Measurements from ENCODE around the gene RAB11B.
"Not testable (repeated sequence)": the region's sequence is repeated elsewhere in the genome, so short reads cannot be mapped to it uniquely, and the experiment has no call there.

Gene RAB11B

DNA sequence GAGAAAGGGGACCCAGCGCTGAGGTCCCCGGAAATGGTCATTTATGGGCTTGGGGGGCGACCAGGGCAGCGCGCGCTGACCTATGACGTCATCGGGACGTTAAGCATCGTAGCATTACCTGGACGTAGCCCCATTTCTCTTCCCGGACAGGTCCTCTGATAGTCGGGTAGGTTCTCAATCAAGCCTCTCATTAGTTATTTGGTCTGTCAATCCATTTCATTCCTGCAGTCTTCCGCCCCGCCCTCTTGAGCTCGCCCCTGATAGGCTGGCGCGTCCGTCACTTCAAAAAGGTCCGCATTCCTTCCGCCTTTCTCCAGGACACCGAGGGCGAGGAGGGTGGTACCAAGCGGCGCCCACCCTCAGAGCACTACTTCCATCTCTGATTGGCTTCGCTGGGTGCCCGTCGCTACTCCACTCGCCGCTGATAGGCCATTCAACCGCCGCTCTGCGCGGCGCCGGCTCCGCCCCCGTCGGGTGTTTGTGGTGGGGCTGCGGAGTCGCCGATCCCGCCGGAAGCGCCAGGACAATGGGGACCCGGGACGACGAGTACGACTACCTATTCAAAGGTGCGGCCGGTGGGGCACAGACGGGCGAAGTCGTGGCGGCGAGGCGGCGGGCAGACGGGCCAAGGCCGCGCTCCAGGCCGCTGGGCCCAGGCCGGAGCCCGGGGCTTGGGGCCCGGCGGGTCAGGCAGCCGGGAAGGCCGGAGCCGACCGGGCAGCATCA is at the start of gene RAB11B:
Gene RAB11B, plus strand, starts transcription at position 470 of the 726 bp plus-strand sequence. Its CDS starts 57 bp downstream, at position 527.
- peak; percentile 100 for DNase-seq

DNA sequence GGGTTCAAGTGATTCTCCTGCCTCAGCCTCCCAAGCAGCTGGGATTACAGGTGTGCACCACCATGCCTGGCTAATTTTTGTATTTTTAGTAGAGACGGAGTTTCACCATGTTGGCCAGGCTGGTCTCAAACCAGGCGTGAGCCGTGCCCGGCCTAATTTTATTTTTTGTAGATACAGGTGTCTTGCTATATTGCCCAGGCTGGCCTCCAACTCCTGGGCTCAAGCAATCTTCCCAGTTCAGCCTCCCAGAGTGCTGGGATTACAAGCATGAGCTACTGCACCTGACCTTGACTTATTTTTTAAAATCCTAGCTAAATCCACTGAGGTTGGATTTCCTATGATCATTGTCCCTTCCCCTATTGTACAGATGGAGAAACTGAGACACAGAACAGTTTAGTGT is 48.7 kb upstream of the RAB11B start:
- DNase-seq: not testable (repeated sequence)

DNA sequence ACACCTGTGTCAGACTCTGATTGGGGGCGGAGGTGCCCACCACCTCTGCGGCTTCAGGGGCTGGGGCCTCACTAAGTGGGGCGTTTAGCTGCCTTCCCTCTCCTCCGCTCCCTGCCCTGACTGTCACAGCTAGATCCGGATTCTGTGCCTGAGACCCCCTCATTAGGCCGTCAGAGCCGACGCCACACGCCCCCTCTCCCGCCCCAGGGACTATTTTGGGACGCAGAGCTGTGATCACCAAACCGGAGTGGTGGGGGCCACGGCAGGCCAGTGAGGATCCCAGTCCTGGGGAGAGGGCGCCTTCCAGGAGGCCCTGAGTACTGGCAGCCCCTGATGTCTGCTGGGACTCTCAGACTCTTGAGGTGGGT is 47.9 kb upstream of the RAB11B start:
- no peak for DNase-seq

DNA sequence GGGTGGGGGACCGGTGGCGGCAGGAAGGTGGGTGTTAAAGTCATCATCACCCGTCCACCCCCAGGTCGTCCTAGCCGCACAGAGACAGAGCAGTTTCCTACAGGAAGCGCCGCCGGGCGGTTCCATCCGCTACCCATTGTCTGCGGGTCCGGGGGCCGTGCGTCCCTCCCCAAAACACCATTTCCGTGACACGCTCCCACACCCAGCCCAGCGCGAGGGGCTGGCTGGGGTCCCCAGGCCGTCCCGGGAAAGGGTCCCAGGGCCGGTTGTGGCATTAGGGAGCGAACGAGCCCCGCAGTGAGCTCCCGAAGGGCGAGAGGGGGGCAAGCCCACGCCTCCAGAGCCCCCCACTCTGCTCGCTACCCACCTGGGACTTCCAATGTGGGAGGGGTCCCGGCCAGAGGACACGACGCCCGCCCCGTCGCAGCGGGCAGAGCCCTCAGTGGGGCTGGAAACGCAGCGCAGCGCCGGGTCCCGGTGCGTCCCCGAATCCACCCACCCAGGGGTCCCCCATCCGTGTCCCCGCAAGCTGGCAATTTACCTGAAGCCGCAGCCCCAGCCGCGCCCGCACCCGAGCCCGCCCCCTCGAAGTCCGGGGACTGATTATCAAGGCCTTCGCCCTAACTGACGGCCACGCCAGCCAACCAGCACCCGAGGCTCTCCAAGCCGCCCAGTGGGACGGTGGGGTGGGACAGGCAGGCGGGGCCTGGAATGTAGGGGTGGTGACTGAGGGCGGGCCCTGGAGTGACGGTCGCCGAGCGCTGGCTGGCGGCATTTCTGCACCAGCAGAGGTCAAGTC is 47.3 kb upstream of the RAB11B start, which contains the start of gene KANK3:
Gene KANK3, minus strand, starts transcription at position 579 of the 799 bp plus-strand sequence. CDS start 5,434 bp downstream, outside the sequence.
- DNase-seq: peak; percentile 94

DNA sequence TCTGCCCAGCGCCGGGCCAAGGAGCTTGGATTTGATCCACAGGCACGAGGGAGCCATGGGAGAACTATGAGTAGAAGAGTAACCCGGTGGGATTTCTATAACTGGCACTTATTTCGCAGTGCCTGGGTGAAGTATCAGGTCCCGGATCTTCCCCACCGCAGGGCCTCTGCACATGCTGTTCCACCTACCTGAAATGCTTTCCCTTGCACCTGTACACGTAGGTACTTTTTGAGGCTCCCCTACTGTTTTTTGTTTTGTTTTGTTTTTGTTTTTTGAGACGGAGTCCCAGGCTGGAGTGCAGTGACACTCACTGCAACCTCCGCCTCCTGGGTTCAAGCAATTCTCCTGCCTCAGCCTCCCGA is 46.7 kb upstream of the RAB11B start:
- no peak for DNase-seq

DNA sequence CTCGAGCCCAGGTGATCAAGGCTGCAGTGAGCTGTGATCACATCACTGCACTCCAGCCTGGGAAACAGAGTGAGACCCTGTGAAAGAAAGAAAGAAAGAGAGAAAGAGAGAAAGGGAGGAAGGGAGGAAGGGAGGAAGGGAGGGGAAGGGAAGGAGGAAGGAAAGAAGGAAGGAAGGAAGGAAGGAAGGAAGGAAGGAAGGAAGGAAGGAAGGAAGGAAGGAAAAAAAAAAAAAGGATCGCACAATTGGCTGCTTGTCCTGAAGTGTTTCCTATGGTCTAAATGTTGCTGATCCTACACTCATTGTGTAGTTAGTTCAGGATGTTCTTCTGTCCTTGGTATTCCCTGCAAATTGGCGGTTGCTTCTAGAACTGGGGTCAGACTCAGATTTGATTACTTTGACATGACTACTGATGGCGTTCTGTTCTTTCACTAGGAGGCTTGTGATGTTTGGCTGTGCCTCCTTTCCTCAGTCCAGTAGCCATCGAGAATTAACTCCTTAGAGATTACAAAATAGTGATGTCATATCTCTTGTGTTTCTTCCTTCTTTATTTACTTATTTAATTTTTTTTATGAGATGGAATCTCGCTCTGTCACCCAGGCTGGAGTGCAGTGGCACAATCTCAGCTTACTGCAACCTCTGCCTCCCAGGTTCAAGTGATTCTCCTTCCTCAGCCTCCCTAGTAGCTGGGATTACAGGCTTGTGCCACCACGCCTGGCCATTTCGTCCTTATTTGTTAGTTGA is 40.4 kb upstream of the RAB11B start:
- DNase-seq: not testable (repeated sequence)

DNA sequence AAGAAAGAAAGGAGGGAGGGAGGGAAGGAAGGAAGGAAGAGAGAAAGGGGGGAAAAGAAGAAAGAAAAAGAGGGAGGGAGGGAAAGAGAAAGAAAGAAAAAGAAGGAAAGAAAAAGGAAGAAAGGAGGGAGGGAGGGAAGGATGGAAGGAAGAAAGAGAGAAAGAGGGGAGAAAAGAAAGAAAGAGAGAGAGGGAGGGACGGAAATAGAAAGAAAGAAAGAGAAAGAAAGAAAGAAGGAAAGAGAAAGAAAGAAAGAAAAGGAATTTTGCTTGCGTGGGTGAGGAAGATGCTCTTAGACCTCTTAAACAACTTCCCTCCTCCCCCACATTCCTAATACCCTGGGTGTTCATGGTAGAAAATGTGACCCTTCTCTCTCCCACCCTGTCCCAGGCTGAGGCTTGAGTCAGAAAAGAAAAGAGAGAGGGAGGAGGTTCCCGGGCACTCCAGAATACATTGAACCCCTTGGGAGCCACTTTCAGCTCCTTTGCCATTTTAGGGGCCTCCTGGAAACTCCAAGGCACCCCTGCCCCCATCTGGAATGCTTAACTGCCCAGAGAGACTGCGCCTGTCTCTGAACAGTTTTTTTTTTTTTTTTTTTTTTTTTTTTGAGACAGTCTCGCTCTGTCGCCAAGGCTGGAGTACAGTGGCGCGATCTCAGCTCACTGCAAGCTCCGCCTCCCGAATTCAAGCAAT is 37.9 kb upstream of the RAB11B start:
- no peak for DNase-seq

DNA sequence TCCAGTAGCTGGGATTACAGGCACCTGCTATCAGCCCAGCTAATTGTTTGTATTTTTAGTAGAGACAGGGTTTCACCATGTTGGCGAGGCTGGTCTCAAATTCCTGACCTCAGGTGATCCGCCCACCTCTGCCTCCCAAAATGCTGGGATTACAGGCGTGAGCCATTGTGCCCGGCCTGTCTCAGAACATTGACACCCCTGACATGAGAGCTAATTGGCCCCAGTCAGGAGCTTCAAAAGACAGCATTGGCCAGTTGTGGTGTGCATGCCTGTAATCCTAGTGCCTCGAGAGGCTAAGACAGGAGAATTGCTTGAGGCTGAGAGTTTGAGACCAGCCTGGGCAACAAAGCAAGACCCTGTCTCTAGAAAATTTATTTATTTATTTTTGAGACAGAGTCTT is 37.3 kb upstream of the RAB11B start:
- not testable (repeated sequence) for DNase-seq

DNA sequence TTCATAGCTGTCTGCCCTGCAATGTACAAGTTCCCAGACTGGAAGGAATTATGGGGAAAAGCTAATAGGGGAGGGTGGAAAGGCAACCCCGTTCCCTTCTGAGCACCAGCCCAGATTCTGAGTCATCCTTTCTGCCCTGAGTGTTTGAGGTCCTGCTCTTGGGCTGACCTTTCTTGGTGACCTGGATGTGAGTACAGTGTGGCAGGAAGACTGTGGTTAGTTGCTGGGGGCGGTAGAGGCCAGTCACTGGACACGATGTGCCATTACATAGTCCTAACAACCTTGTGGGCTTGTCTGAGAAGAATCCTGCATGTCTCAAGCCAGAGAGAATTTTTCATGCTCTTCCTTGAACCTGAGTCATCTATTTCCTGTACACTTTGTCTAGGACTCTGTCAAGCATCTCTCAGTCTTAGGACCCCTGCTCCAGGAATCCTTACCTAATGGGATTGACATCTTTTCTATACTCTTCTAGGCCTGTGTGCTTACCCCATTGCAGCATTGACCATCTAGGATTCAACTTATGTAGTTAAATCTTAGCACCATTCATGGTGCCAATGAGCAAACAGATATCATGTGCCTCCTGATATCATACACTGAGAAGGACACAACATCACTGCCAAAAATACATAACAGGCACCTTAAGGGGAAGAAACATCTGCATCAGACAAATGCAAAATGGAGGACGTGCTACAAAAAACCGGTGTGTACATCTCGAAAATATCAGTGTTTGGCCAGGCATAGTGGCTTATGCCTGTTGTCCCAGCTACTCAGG is 34.3 kb upstream of the RAB11B start:
- DNase-seq: peak; percentile 21

DNA sequence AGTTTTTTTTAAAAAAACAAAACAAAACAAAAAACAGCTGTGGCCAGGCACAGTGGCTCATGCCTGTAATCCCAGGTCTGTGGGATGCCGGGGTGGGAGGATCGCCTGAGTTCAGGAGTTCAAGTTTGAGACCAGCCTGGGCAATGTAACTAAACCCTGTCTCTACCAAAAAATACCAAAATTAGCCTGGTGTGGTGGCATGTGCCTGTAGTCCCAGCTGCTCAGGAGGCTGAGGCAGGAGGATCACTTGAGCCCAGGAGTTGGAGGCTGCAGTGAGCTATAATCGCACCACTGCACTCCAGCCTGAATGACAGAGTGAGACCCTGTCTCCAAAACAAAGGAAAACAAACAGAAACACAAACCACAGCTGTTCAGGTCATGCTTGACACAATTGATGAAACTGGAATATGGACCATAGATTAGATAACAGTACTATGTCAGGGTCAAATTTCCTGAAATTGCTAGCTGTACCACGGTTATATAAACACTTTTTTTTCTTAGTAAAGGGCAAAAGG is 33.1 kb upstream of the RAB11B start:
- no peak for DNase-seq

DNA sequence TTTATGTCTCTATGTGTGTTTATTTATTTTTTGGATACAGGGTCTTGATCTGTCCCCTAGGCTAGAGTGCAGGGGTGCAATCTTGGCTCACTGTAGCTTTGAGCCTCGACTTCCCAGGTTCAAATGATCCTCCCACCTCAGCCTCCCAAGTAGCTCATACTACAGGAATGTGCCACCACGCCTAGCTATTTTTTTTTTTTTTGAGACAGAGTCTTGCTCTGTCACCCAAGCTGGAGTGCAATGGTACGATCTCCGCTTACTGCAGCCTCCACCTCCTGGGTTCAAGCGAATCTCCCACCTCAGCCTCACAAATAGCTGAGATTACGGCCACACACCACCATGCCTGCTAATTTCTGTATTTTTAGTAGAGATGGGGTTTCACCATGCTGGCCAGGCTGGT is 31.2 kb upstream of the RAB11B start:
- DNase-seq: no peak

DNA sequence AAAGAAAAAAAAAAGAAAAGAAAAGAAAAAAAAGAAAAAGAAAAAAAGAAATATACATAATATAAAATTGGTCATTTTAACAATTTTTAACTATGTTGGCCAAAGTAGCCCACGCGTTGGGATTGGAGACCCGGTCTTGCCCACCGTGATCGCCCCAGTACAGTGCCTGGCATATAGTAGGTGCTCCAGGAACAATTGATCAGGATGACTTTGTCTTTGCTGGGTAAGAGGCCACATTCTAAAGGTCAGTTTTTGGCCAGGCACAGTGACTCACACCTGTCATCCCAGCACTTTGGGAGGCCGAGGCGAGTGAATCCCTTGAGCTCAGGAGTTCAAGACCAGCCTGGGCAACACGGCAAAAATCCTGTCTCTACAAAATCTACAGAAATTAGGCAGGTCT is 30.0 kb upstream of the RAB11B start:
- no peak for DNase-seq

DNA sequence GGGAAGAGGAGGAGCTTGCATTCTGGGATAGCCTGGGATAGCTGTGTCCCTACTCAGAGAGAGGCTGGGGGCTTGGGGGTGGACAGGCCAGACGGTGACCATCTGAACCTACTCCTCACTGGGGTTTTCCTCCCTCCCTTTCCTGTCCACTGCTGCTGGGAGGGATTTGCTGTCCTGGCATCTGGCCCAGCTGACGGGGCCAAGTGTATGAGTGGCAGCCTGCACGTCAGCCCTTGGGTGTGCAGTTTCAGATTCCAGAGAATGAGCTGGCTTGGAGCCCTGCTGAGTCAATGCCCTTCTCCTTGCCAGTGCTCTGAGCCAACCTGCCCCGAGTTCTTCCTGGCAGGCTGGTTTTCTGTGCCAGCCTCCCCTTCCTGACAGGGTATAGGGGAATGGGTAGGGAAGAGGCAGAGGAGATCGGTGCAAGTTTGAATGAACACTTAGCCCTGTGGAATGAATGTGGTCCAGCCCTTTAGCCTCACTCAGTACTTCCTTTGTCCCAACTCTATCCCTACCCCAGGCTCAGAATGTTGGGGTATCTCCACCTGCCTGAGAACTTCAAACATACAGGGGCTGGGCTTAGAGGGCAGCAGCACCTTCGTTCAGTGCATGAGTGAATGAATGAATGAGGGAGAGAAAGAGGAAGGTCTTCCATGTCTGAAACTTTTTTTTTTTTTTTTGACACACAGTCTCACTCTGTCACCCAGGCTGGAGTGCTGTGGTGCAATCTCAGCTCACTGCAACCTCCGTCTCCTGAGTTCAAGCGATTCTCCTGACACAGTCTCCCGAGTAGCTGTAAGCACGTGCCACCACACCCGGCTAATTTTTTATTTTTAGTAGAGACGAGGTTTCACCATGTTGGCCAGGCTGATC is 28.0 kb upstream of the RAB11B start:
- DNase-seq: no peak

DNA sequence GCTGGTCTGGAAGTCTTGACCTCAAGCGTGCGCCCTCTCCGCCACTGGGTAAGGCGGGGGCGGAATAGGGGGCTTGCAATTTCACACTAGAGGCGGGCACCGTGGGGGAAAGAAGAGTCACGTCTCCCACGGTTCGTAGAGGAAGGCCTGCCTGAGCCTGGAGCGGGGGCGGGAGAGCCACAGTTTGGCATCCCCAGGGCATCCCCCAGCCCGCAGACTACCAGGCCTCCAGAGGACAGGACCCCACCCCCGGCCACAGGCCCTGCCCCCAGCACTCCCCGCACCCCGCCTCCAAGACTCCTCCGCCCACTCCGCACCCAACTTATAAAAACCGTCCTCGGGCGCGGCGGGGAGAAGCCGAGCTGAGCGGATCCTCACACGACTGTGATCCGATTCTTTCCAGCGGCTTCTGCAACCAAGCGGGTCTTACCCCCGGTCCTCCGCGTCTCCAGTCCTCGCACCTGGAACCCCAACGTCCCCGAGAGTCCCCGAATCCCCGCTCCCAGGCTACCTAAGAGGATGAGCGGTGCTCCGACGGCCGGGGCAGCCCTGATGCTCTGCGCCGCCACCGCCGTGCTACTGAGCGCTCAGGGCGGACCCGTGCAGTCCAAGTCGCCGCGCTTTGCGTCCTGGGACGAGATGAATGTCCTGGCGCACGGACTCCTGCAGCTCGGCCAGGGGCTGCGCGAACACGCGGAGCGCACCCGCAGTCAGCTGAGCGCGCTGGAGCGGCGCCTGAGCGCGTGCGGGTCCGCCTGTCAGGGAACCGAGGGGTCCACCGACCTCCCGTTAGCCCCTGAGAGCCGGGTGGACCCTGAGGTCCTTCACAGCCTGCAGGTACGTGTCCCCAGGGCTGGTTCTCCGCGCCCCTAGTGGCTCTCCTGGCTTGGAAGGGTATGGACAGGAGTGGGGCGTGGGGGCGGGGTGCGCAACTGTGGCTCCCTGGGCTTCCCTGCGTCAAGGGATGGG is 26.1 kb upstream of the RAB11B start, which contains the start of gene ANGPTL4:
Gene ANGPTL4, plus strand, starts transcription at position 353 of the 969 bp plus-strand sequence. Its CDS starts 167 bp downstream, at position 520.
- peak; percentile 27 for DNase-seq

DNA sequence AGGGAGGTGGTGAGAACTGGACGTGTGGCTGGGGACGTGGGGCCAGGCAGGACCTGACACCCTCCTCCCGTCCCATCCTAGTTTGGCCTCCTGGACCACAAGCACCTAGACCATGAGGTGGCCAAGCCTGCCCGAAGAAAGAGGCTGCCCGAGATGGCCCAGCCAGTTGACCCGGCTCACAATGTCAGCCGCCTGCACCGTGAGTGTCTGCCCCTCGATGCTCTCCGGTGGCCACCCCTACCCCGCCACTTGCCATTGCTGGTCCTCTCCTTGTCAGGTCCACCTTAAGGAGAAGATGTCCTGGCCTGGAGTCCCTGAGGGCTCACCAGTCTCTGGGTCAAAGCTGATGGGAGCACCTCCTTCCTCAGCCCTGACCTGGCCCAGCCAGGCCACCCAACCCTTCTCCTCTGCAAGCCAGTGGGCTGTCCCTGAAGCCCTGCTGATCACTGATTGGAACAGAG is 24.0 kb upstream of the RAB11B start:
- no peak for DNase-seq

DNA sequence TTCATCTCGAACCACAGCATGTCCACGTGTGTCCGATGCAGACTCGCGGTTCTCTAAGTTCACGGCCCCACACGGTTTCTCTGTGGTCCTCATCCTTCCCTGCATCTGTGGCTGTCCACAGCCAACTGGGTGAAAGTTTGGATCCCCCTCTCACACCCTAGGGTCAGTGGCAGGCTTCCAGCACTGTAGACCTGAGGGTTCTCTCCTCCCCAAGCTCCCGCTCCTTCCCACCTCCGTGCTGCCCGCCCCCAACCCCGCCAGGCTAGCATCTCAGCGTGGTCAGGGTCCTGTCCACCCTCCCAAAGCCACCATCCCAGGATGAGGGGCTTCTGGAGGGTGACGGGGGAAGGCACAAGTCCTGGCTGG is 23.2 kb upstream of the RAB11B start:
- DNase-seq: no peak

DNA sequence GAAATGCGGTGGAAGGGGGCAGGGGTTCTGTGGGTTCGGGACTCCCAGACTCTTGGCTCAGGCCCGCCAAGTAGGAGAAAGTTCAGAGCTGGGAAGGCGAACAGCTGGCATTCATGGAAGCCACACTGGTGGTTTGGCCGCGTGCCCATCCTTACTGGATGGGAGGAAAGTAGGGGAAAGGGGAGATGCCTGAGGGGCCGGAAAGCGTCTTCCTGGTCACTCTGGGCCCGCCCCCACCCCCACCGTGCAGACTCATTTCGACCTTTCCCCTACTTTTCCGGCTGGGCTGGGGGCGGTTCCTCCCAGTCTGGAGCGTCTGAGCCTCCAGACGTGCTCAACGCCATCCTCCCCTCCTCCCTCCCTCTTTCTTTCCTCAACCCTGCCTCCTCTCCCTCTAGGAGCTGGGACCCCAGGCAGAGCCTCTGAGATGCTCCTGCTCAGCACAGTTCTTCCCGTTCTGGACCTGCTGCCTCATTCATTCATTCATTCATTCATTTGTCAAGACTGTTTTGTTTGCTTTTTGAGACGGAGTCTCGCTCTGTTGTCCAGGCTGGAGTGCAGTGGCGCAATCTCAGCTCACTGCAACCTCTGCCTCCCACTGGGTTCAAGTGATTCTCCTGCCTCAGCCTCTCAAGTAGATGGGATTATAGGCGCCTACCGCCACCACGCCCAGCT is 22.7 kb upstream of the RAB11B start:
- DNase-seq: no peak

DNA sequence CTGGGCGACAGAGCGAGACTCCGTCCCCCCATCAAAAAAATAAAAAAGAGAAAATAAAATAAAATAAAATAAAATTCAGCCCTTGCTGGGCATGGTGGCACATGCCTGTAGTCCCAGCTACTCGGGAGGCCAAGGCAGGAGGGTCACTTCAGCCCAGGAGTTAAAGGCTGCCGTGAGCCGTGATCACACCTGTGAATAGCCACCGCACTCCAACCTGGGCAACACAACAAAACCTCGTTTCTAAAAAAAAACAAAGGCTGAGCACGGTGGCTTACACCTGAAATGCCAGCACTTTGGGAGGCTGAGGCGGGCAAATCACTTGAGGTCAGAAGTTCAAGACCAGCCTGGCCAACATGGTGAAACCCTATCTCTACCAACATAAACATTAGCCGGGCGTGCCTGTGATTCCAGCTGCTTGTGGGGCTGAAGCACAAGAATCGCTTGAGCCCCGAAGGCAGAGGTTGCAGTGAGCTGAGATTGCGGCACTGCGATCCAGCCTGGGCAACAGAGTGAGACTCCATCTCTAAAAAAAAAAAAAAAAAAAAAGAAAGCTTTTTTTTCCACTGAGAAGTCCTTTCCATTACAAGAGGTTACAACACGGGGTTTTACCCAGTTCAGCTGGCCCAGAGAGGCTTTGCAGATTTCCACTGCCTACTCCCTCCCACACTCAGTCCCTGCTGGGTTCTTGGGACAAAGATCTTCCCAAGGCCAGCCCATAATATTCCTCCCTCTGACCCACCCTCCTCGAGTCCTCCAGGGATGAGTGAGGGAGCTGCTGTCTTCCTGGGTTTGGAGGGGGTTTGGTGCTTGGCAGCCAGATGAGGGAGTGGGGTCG is 19.8 kb upstream of the RAB11B start:
- DNase-seq: no peak

Data from CD4-positive, alpha-beta T cell treated with Interleukin-15 for 1 hour (primary cell).